ENCODE results near the gene LHB.
"Not testable (repeated sequence)": the region's sequence is repeated elsewhere in the genome, so short reads cannot be mapped to it uniquely, and the experiment has no call there.

Gene LHB

DNA sequence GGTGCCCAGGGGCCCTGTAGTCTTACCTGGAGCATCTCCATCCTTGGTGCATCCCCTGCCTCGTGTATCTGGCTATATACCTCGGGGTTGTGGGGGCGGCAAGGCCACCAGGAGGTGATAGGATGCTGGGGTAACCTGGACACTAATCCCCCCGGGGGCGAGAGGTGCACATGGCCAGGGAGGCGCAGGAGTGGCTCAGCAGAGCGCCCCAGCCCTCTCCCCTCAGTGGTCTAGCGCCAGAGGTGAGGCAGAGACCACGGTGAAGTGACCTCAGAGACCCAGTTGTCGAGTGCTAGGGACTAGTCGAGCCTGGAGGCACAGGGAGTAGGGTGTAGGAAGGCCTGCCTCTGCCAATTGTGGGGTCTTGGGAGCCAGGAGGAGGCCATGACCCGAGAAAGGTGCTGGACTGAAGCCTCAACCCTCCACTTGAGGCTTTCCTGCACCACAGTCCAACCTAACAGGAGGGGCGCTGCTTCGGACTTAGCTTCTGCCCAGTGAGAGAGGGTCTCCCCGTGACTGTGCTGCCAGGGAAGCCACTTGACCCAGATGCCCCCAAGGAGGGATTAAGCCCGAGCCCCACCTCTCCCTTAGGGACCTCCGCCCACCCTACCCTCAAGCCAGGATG lies at the start of gene LHB:
Gene LHB, minus strand, starts transcription at position 51 of the 625 bp plus-strand sequence. Its CDS starts 10 bp downstream, at position 41.
- DNase-seq (ENCODE audit: low read depth in 2 of 3, low spot score in 2 of 3), result no peak

- DNase-seq (ENCODE audit: low read depth in 2 of 3, low spot score in 2 of 3), result no peak
These were observed 49.1 kb upstream of the LHB start for GRCh38 chr19:49065905-49066512.

GRCh38 chr19:49064768-49065611 lies 48.1 kb upstream of the LHB start, which contains the start of gene NTF4:
Gene NTF4 (minus strand): TSS chr19:49064818. CDS start chr19:49061997, 2,821 bp downstream.
- DNase-seq (ENCODE audit: low read depth in 2 of 3, low spot score in 2 of 3), result no peak

- no peak for DNase-seq (ENCODE audit: low read depth in 2 of 3, low spot score in 2 of 3)
These were observed 47.2 kb upstream of the LHB start for GRCh38 chr19:49064029-49064629.

GRCh38 chr19:49061445-49061844 lies 44.6 kb upstream of the LHB start:
- no peak for DNase-seq (ENCODE audit: low read depth in 2 of 3, low spot score in 2 of 3)

DNA sequence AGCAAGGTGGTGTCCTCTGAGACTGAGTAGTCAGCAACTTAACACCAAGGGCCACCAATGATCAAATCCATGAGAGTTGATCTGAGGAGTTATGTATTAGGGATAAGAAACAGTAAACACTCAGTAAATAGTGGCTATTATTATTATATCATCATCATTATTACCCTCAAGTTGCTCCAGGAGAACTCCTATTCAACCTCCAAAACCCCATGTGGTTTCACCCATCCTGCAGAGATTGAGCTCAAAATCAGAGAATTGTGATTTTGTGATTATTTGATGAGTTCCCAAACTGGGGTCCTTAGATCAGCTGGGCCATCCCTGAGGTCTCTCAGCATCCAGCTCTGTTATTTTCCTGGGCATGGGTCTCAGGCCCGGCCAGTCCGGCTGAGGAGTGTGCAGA lies 44.1 kb upstream of the LHB start:
- DNase-seq (ENCODE audit: low read depth in 2 of 3, low spot score in 2 of 3), result no peak

DNA sequence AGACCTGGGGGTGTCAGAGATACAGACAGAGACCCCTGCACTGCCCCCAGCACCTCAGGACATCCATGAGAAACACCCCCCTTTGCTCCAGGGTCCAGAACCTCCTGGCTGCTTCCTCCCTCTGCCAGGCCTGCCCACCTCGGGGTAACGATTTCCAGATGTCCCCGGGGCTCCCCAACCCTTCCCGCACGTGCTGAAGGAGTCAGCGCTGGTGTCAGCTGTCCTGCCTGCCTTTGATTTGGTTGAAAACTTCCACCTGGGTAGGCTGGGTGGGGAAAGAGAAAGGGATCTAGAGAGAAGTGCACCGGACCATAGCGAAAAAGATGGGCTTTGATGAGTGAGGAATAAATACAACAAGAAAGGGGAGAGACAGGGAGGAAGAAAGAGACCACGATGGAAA lies 42.2 kb upstream of the LHB start:
- no peak for DNase-seq (ENCODE audit: low read depth in 2 of 3, low spot score in 2 of 3)

DNA sequence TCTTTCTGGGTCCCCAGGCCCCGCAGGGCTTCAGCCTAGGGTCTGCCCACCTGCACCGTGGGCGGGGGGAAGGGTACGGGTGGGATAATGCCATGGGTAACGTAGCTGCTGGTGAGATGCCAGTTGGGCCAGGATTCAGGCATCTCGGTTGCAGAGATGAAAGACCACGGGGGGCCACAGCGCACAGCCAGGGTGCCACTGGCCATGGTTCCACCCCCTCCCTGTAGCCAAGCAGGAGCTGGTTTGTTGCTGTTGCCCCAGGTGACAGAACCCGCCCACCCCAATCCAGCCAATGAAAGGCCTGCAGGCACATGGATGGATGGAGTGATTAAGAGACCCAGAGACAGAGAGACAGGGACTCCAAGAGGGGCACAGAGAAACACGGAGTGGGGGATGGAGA lies 41.7 kb upstream of the LHB start:
- no peak for DNase-seq (ENCODE audit: low read depth in 2 of 3, low spot score in 2 of 3)

DNA sequence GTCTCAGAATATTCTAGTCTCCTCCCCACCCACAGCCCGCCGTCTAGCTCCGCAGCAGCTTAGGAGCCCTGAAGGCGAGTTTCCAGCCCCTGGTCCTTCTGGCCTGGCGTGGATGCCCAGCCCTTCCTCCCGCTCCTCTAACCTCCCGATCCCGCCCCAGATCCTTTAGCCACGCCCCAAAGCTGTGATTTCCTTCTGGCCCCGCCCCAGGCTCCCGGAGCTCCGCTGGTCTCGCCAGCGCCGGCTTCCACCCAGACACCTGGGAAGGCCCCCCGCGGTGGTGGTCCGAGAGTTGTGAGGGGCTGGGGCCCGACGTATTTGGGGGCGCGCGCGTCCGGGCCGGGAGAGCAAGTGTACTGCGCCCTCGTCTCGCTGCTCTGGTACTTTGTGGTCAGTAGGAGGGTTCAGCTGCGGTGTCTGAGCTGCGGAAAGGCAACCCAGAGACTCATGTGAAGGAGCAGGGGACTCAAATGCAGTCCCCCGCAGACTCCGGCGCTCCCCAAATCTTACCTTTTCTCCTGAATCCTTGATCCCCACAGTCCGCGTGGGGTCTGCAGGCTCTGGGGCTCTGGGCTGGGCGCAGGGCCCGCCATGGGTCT lies 40.8 kb upstream of the LHB start, which contains the start of gene CGB7:
Gene CGB7, minus strand, starts transcription at position 114 of the 599 bp plus-strand sequence. CDS start 2,374 bp downstream, outside the sequence.
- DNase-seq (ENCODE audit: low read depth in 2 of 3, low spot score in 2 of 3), result no peak

GRCh38 chr19:49056902-49057596 lies 40.2 kb upstream of the LHB start:
- DNase-seq (ENCODE audit: low read depth in 2 of 3, low spot score in 2 of 3), result not testable (repeated sequence)

DNA sequence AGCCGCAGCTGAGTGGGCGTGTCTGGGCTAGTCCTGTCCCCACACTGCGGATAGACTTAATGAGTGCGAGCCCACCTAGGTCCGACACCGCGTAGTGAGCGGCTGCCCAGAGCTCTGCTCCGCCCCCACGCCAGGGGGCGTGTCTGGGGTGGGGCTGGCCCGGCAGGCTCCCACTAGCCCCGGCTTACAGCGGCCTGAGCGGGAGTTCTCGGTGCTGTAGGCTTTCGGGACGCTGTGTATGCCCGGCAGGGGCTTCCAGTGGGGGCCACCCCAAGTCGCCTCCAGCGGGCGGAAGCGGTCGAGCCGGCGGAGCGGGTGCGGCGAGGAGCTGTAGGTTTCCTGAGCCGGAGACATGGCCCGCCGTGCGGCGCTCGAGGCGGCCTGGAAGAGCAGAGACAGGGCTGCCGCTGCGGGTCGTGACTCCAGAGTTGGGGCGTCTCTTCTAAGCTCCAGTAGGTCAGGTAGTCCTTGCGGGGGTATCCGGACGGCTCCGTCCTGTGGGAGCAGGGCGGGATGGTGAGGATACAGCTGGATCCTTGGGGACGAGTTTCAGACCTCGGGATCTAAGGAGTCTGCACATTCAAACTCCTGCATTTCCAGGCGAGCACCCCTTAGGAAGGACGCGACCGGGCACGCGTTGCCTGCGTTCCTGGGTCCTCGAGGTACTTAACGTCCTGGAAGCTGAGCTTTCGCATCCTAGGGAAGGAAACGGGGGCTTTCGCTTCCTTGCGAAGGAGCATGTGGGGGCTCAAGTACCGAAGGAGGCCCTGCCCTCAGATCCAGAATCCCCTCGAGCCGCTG lies 39.4 kb upstream of the LHB start:
- DNase-seq (ENCODE audit: low read depth in 2 of 3, low spot score in 2 of 3), result no peak

GRCh38 chr19:49050376-49051033 lies 33.6 kb upstream of the LHB start:
- not testable (repeated sequence) for DNase-seq (ENCODE audit: low read depth in 2 of 3, low spot score in 2 of 3)

- DNase-seq (ENCODE audit: low read depth in 2 of 3, low spot score in 2 of 3), result not testable (repeated sequence)
These were observed 32.9 kb upstream of the LHB start for GRCh38 chr19:49049834-49050233.

- DNase-seq (ENCODE audit: low read depth in 2 of 3, low spot score in 2 of 3), result not testable (repeated sequence)
These were observed 32.1 kb upstream of the LHB start, which contains the start of gene CGB8 for GRCh38 chr19:49049011-49049410. Gene CGB8 (minus strand): TSS chr19:49049111. CDS start chr19:49048739, 372 bp downstream.

DNA sequence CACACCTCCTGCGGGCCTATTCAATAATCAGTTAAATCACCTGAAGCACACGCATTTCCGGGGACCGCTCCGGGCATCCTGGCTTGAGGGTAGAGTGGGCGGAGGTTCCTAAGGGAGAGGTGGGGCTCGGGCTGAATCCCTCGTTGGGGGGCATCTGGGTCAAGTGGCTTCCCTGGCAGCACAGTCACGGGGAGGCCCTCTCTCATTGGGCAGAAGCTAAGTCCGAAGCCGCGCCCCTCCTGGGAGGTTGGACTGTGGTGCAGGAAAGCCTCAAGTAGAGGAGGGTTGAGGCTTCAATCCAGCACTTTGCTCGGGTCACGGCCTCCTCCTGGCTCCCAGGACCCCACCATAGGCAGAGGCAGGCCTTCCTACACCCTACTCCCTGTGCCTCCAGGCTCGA lies 26.7 kb upstream of the LHB start, which contains the start of gene CGB5:
Gene CGB5, plus strand, starts transcription at position 301 of the 400 bp plus-strand sequence. CDS start 362 bp downstream, outside the sequence.
- not testable (repeated sequence) for DNase-seq (ENCODE audit: low read depth in 2 of 3, low spot score in 2 of 3)

GRCh38 chr19:49042666-49043065 lies 25.8 kb upstream of the LHB start:
- not testable (repeated sequence) for DNase-seq (ENCODE audit: low read depth in 2 of 3, low spot score in 2 of 3)

GRCh38 chr19:49042177-49042576 lies 25.3 kb upstream of the LHB start:
- no peak for DNase-seq (ENCODE audit: low read depth in 2 of 3, low spot score in 2 of 3)

DNA sequence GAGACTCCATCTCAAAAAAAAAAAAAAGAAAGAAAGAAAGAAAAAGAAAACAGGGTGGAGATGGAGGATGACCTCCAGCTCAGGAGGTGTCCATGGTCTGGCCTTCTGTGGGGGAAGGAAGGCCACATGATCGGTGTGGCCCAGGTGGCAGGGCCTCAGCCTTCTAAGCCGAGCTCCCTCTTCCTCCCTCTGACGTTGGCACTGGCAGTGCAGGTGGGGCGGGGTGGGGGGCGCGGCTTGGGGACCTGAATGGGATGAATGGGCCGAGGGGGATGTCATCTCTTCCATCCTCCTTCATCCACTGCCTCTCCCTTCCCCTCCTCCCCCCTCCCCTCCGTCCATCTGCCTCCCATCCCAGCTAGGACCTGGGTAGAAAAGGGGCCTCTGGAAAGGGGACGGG lies 22.8 kb upstream of the LHB start:
- DNase-seq (ENCODE audit: low read depth in 2 of 3, low spot score in 2 of 3), result not testable (repeated sequence)
